HEK293 (cell line): Measurements from ENCODE around the gene CST7.

Source experiments
- GLI2 ChIP-seq: fragments of 450-650 bp; formaldehyde crosslinking; IDR thresholded peaks from 2 replicates; pipeline ENCODE4; 2017; ENCODE audit warnings: missing biosample characterization, missing genetic modification characterization, low read depth, borderline replicate concordance
- KLF1 ChIP-seq: fragments of 450-650 bp; formaldehyde crosslinking; IDR thresholded peaks from 2 replicates; pipeline ENCODE4 v1.5.1; 2016; ENCODE audit warnings: missing biosample characterization, missing genetic modification characterization
- MYNN ChIP-seq: fragments of 450-650 bp; formaldehyde crosslinking; IDR thresholded peaks from 2 replicates; pipeline ENCODE4 v1.5.1; 2016; ENCODE audit warnings: missing biosample characterization, missing genetic modification characterization, borderline replicate concordance
- REST ChIP-seq: fragments of 450-650 bp; formaldehyde crosslinking; IDR thresholded peaks from 2 replicates; pipeline ENCODE4 v1.5.1; 2016; ENCODE audit warnings: missing biosample characterization, missing genetic modification characterization
- YY1 ChIP-seq: fragments of 450-650 bp; formaldehyde crosslinking; IDR thresholded peaks from 2 replicates; pipeline ENCODE4 v1.5.1; 2018; ENCODE audit warnings: missing biosample characterization, missing genetic modification characterization
- ZNF132 ChIP-seq: fragments of 450-650 bp; formaldehyde crosslinking; IDR thresholded peaks from 2 replicates; pipeline ENCODE4 v1.5.1; 2017; ENCODE audit warnings: missing biosample characterization, missing genetic modification characterization, borderline replicate concordance
- ZNF398 ChIP-seq: fragments of 450-650 bp; formaldehyde crosslinking; IDR thresholded peaks from 2 replicates; pipeline ENCODE4 v1.5.1; 2017; ENCODE audit warnings: missing biosample characterization, missing genetic modification characterization
- ZNF776 ChIP-seq: fragments of 450-650 bp; formaldehyde crosslinking; IDR thresholded peaks from 2 replicates; pipeline ENCODE4 v1.5.0; 2017; ENCODE audit warnings: missing biosample characterization, missing genetic modification characterization, borderline replicate concordance
- TF ChIP-seq, protein P1 (sequence below): fragments of 450-650 bp; formaldehyde crosslinking; IDR thresholded peaks from 2 replicates; pipeline ENCODE4 v1.5.1; 2016; ENCODE audit warnings: missing biosample characterization, missing genetic modification characterization
- TF ChIP-seq, protein P2 (sequence below): fragments of 450-650 bp; formaldehyde crosslinking; IDR thresholded peaks from 2 replicates; pipeline ENCODE4 v1.5.1; 2016; ENCODE audit warnings: missing biosample characterization, missing genetic modification characterization

GRCh38 chr20:24912397-24913075, 36.5 kb upstream of the CST7 start:
- TF ChIP-seq ZNF132 (tag by site-specific recombination), result no peak
- TF ChIP-seq ZNF398 (tag by site-specific recombination), result no peak
- no peak for TF ChIP-seq MYNN (tag by site-specific recombination)
- TF ChIP-seq, protein P1, sequence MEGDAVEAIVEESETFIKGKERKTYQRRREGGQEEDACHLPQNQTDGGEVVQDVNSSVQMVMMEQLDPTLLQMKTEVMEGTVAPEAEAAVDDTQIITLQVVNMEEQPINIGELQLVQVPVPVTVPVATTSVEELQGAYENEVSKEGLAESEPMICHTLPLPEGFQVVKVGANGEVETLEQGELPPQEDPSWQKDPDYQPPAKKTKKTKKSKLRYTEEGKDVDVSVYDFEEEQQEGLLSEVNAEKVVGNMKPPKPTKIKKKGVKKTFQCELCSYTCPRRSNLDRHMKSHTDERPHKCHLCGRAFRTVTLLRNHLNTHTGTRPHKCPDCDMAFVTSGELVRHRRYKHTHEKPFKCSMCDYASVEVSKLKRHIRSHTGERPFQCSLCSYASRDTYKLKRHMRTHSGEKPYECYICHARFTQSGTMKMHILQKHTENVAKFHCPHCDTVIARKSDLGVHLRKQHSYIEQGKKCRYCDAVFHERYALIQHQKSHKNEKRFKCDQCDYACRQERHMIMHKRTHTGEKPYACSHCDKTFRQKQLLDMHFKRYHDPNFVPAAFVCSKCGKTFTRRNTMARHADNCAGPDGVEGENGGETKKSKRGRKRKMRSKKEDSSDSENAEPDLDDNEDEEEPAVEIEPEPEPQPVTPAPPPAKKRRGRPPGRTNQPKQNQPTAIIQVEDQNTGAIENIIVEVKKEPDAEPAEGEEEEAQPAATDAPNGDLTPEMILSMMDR (tag by site-specific recombination), result no peak
- TF ChIP-seq GLI2 (tag by site-specific recombination), result no peak
- TF ChIP-seq ZNF776 (tag by site-specific recombination), result no peak
- TF ChIP-seq, protein P2, sequence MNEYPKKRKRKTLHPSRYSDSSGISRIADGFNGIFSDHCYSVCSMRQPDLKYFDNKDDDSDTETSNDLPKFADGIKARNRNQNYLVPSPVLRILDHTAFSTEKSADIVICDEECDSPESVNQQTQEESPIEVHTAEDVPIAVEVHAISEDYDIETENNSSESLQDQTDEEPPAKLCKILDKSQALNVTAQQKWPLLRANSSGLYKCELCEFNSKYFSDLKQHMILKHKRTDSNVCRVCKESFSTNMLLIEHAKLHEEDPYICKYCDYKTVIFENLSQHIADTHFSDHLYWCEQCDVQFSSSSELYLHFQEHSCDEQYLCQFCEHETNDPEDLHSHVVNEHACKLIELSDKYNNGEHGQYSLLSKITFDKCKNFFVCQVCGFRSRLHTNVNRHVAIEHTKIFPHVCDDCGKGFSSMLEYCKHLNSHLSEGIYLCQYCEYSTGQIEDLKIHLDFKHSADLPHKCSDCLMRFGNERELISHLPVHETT (tag by site-specific recombination), result no peak
- no peak for TF ChIP-seq REST (tag by site-specific recombination)
- TF ChIP-seq KLF1 (tag by site-specific recombination), result no peak
- no peak for TF ChIP-seq YY1 (tag by site-specific recombination)
